T47D (cell line): ENCODE data around the gene SHISA6.

Source experiments
- DNase-seq, 2 experiments: peaks; one replicate each; pipeline versions ENCODE4 v3.0.0 to v3.0.0-alpha.2; 2011 to 2012; ENCODE audit warnings: low read depth in 1 of 2, low spot score in 1 of 2
- JUND ChIP-seq: IDR thresholded peaks from 2 replicates; pipeline ENCODE4 v1.6.1; 2012; ENCODE audit warnings: low read depth
- in situ Hi-C: cut with HindIII; loops from 2 replicates; pipeline ENCODE4 v1.10.0; 2016; ENCODE audit warnings: low sequenced_read_pairs, low pct_unique_long_range_greater_than_20kb

Gene SHISA6

DNA sequence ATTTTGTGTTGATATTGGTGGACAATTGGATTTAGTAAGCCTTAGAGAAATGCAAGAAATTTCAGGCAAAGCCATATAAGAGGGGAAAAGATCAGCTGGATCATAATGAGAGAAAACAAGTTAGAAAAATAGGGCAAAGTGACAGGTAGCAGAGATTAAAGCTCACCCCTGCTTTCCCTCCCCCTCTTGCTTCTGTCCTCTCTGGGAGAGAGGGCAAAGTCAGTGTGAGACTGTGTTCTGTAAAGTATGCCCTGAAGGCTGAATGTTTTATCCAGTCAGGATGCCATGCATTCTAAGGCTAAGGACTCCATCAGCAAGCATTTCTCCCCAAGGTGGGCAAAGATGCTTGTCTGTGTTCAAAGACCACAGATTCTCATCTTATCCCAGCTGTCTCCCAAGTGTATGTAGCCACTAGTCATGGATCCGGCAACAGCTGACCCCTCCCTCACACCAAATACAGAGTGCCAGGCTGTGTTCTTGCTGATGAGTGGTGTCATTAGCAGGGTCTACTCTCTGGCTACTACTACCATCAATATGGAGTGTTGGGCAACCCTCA lies 221.1 kb downstream of the SHISA6 start:
- no peak for TF ChIP-seq JUND
- in situ Hi-C loops: no loop called here
- no peak for DNase-seq

- no peak for DNase-seq
- in situ Hi-C loops: no loop called here
- no peak for TF ChIP-seq JUND
Observed at GRCh38 chr17:11467639-11468038, 226.6 kb downstream of the SHISA6 start.

- in situ Hi-C loops: no loop called here
- no peak for TF ChIP-seq JUND
- DNase-seq: peak in 1 of 2 experiments; percentile 9
Observed at GRCh38 chr17:11485336-11486100, 244.5 kb downstream of the SHISA6 start.

GRCh38 chr17:11486101-11486867 lies 245.3 kb downstream of the SHISA6 start:
- DNase-seq: no peak
- in situ Hi-C loops: no loop called here
- TF ChIP-seq JUND: no peak

GRCh38 chr17:11486868-11487310 lies 245.9 kb downstream of the SHISA6 start:
- no peak for TF ChIP-seq JUND
- in situ Hi-C loops: no loop called here
- DNase-seq: no peak

- in situ Hi-C loops: no loop called here
- no peak for TF ChIP-seq JUND
- DNase-seq: no peak
Observed at GRCh38 chr17:11487469-11487868, 246.5 kb downstream of the SHISA6 start.

DNA sequence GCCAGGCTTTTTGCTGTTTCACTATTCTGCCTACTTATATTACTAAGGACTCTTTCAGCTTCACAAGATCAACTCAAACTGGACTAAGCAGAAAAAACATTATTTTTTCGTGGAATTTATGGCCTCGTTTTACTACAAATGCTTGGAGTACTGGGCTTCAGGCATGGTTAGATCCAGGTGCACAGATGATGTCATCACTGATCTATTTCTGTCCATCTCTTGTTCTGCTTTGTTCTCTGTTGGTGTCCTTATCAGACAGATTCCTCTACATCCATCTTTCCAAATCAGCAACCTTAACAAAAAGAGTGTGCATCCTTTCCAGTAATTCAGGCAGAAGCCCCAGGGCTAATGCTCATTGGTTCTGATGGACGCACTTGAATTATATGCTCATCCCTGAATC lies 247.4 kb downstream of the SHISA6 start:
- no peak for DNase-seq
- no peak for TF ChIP-seq JUND
- in situ Hi-C loops: no loop called here

DNA sequence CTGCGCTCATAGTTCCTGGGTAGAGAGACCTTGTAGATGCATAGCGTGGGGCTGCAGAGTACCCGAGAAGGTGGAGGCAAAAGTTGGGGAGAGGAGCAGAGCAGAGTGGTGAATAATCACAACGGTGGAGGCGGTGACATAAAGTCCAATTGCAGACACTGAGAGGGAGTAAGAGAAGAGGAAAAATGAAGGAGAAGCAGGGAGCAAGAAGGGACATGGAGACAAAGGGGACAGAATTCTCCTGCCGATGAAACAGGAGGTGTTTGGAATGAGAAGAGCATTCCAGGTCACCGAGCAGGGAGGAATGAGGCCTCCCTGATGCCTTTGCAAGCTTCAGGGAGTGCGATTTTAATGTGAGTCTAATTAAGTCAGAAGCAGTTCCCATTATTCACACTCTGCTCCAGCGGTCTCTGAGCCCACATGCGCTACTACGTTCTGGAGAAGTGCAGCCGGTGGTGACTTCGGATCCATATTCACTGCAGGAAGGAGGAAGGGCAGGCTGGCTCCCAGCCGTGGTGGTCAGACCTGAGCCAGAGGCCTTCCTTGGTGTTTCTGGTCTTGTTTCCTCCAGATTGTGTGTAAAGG lies 249.2 kb downstream of the SHISA6 start:
- no peak for DNase-seq
- in situ Hi-C loops: no loop called here

DNA sequence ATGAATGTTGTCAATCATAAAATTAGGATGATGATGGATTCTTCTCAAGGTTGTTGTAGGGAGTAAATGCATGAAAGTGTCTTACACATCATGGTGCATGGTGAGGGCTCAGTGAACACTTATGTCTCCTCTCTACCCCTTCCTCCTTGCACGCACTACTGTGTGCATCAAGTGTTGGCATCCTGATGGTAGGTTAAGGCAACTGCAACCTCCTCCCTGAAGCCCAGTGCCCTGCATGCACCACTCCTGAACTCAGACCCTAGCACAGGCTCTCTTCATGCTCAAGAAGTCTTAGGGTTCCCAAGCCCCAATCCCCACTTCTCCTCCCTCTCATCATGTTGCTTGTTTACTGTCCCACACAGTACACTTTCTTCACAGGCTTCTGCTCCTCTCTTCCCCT lies 251.5 kb downstream of the SHISA6 start:
- no peak for TF ChIP-seq JUND
- DNase-seq: no peak
- in situ Hi-C loops: no loop called here

More for the DNA sequence above, 249.2 kb downstream of the SHISA6 start:
- TF ChIP-seq JUND: no peak

DNA sequence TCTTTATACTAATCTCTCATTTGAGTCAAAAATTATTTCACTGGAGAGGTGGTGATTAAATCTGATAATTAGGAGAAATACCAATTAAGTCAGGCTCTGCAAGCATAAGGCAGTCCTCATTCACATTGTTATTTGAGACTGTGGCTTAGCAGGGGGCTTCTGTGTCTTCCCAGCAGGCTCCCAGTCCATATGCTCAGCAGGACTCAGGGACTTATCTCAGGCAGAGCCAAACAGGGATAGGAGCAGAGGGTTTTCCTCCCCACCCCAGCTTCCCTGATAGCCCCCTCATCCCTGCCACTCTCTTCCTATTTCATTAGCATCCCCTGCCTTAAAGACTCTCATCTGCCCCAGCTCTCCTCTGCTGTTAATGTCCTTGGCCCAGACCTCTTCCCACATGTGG lies 252.9 kb downstream of the SHISA6 start:
- TF ChIP-seq JUND: no peak
- in situ Hi-C loops: no loop called here
- DNase-seq: no peak

DNA sequence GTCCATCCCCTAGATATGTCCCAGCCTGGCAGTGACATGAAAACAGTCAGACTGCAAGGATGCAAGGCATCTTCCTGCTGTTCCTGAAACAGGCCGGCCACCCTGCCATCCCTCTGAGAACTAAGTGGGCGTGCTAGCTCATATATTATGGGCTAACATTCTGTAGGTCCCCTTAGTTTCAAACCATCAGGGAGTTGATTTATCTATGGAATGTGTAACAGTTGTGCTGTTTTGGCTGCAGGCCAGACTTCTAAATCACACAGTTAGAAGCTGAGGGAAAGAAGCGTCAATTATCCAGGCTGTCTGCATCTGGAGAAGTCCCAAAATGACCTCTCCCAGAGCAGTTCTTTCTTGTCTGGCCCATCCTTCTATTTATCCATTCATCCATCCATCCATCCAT lies 254.6 kb downstream of the SHISA6 start:
- in situ Hi-C loops: no loop called here
- DNase-seq: no peak
- TF ChIP-seq JUND: no peak

- TF ChIP-seq JUND: no peak
- DNase-seq: no peak
- in situ Hi-C loops: no loop called here
Observed at GRCh38 chr17:11499881-11500280, 258.9 kb downstream of the SHISA6 start.
